Measurements from ENCODE around the gene GPC5.
"Not testable (repeated sequence)": the region's sequence is repeated elsewhere in the genome, so short reads cannot be mapped to it uniquely, and the experiment has no call there.

The GPC5 gene

DNA sequence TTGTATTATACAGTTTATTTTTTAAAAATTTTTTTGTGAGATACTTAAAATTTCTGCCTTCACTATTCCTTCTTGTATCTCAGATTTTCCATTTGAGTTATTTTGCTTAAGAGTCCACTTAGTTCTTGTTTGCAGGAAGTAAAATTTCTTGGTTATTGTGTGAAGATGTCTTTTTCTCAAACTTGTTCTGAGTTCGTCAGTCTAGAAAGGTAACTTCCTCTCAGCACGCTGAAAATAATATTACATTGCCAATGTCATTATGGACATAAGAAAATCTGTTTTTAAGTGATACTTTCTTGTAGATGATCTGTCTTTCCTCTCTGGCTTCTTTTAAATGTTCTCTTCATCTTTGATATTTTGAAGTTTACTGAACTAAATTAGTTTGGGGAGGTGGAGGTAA, 1096.5 kb downstream of the GPC5 start:
- no peak for DNase-seq

DNA sequence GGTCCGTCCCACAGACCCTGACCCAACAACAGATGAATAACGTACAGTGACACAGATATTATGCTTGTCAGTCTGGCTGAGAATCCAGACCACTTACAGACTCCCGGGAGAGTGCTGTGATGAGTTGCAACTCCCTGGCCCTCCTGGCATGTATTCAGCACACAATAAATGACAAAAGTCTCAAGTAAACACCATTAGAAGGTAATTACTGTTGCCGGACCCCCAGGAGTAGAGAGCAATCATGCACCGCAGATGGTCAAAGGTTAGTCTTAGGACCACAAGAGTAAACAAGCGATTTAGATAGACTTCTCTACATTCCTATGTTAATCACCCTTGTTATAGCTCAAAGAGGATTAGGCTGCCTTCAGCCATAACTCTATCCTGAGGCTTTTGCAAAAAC, 1101.8 kb downstream of the GPC5 start:
- DNase-seq = no peak

DNA sequence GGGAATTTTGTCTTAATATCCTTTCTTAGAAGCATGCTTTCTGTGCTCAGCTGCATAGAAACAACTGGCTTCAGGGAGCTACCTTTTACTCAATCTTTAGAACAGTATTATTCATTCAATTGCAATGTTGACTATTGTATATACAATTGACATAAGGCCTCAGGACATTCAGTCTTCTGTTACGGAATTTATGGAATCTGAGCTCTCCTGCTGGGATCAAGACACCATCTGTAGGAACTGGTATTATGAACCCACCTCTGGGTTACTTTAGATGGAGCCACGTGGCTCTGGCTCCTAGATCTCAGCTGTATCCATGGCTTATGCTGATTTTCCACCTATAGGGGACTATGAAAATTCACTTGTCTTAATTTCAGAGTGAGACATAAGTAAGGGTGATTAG, 1112.0 kb downstream of the GPC5 start:
- no peak for DNase-seq

DNA sequence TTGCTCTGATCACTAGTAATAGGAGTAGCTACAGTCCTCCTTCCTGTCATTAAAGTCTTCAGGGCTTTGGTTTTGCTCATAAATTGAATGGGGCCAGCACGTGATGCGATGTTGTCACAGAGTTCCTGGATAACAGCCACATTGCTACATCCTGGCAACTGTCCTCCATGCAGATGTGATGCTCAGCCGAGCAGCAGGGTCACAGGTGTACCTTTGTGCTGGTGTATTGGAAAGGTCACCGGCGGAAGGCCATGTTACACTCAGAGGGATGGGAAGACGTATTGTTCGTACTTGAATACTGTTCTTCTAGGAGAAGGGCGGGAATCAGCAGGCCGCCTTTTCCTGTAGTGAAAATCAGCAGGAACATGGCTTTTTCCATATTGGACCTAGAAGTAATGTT, 1114.4 kb downstream of the GPC5 start:
- DNase-seq = no peak

DNA sequence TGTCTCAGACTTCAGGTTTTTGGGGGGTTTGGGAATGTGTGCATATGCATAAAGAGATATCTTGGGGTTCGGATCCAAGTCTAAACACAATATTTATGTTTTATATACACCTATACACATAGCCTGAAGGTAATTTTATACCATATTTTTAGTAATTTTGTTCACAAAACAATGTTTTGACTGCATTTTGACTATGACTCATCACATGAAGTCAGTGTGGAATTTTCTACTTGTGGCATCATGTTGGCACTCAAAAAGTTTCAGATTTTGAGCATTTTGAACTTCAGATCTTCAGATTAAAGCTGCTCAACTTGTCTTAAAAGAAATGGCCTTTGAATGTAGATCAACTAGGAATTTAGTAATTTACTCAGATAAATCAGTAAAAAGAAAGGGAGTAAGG, 1115.3 kb downstream of the GPC5 start:
- no peak for DNase-seq

DNA sequence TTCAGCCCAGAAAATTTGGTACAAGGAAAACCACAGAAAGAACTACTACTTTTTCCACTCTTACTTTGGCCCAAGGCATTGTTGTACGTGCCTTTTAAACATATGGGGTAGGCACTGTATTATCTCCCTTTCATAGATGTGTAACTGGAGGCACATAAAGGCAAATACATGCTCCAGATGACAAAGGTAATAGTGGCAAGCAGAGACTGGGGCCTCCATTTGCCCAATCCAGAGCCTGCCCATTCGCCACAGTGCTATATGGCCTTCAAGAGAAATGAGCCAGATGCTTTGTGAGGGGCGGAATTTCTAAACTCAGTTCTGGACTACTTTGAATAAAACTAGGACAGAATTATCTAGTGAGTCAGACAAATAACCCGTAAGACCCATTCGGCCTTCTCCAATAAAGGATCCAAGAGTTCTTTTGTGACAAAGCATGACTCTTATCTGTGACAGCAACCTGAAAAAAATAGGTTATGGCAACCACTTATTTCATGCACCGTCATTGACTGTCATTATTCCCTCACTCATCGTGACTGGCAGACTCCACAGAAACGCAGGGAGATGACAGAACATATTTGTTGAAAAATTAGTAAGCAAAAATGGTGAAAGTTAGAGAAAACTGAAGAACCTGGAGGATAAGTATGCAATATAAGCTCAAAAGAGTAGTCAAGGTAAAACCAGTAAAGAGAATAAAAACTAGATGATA, 1116.2 kb downstream of the GPC5 start:
- no peak for DNase-seq

DNA sequence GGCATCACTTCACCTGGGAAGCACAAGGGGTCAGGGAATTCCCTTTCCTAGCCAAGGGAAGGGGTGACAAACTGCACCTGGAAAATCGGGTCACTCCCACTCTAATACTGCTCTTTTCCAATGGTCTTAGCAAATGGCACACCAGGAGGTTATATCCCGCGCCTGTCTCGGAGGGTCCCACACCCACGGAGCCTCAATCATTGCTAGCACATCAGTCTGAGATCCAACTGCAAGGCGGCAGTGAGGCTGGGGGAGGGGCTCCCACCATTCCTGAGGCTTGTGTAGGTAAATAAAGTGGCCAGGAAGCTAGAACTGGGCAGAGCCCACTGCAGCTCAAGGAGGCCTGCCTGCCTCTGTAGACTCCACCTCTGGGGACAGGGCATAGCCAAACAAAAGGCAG, 1118.5 kb downstream of the GPC5 start:
- not testable (repeated sequence) for DNase-seq

DNA sequence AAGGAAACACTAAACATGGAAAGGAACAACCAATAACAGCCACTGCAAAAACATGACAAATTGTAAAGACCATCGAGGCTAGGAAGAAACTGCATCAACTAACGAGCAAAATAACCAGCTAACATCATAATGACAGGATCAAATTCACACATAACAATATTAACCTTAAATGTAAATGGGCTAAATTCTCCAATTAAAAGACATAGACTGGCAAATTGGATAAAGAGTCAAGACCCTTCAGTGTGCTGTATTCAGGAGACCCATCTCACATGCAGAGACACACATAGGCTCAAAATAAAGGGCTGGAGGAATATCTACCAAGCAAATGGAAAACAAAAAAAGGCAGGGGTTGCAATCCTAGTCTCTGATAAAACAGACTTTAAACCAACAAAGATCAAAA, 1120.2 kb downstream of the GPC5 start:
- not testable (repeated sequence) for DNase-seq

DNA sequence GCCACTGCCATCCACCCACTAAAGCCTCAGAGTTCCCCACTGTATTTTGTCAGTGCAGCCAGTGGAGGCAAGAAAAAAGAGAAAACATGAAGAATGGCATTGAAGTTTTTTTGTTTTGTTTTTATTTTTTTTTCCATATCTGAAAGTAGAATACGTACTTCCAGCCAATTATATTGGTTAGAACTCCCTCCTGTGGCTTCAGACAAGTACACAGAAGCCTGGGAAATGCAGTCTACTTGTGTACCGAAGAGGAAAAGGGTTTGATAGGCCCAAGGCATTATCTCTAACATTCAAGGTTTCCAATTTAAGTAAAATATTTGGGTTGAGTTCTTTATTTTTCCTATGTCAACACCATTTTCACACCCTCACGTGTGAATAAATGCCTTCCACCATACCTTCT, 1131.9 kb downstream of the GPC5 start:
- no peak for DNase-seq

DNA sequence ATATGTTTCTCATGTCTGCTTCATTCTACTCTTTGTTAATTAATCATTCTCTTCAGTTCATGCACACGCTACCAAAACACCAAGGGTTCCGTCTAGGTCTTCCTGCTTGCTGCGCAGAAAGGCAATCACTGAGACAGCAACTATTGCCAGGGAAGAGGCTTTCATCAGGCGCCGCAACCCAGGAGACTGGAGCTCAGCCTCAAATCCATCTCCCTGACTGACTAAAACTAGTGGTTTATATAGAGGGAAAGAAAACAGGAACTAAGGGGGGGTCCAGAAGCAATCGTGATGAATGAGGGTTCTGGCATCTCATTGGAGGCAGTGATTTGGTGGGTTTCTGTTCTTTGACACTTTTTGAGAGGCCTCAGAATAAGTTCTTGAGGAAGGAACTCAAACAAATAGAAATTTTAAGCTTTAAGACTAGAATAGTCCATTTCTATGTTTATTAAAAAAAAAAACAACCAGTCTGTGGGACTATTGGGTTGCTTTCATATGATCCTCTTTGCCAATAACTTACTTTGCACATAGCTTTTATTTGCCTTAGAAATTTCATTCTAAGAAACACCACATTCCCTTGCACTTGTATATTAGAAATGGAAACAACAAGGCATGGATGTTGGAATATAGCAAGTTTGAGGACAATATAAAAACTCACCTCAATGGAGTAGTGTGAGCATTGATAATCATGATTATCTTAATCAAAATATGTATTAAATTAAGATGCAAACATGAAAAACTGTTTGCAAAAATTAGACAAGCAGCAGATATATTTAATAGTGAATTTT, 1137.0 kb downstream of the GPC5 start:
- DNase-seq = no peak

DNA sequence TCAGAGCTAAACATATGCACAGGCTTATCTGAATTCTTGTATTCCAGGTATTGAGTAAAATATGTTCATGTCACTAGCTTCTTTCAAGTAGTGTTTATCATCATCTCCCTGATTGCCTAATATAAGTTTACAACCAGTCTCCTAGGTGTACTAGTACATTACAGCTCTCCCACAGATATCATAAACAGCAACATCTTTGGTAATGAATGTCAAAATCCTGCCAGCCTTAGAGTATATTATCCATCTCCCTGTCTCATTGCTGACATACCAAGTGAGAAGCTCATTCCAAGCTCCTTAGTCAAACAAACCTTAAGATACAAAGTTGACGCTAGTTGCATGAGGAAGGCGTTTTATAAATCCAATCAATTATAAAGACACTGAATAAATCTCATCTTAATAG, 1139.0 kb downstream of the GPC5 start:
- no peak for DNase-seq

DNA sequence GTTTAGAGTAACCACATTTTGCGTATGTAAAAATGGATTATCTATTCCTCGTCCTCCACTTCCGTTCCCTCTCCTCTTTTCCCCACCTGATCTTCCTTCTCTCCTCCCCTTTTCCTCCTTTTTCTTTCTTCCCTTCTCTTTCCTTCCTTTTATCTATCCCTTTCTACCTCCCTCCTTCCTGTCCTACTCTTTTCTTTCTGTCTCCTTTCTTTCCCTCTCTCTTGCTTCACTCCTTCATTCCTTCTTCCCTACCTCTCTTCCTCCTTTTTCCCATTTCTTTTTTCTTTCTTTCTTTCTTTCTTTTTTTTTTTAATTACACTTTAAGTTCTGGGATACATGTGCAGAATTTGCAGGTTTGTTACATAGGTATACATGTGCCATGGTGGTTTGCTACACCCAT, 1139.7 kb downstream of the GPC5 start:
- no peak for DNase-seq

DNA sequence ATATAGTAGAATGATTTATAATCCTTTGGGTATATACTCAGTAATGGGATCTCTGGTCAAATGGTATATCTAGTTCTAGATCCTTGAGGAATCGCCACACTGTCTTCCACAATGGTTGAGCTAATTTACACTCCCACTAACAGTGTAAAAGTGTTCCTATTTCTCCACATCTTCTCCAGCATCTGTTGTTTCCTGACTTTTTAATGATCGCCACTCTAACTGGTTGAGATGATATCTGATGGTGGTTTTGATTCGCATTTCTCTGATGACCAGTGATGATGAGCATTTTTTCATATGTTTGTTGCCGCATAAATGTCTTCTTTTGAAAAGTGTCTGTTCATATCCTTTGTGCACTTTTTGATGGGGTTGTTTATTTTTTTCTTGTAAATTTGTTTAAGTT, 1140.7 kb downstream of the GPC5 start:
- DNase-seq = not testable (repeated sequence)

DNA sequence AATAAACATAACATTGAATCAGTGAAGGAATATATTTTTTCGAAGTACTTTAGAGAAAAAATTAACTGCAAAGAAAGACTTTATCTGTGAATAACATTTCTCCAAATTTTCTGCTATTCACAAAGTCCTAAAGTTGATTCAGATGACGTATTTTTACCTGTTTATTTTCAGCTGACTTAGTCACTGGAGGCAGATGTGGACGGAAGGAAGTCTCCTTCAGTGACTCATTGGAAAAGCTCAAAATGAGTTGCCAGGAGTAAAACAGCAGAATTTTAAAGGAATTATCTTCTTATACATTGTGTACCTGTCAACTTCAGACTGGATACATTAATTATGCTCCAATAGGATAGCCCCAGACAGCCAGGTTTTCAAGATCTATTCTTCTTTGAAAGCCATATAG, 1148.8 kb downstream of the GPC5 start:
- DNase-seq = no peak

DNA sequence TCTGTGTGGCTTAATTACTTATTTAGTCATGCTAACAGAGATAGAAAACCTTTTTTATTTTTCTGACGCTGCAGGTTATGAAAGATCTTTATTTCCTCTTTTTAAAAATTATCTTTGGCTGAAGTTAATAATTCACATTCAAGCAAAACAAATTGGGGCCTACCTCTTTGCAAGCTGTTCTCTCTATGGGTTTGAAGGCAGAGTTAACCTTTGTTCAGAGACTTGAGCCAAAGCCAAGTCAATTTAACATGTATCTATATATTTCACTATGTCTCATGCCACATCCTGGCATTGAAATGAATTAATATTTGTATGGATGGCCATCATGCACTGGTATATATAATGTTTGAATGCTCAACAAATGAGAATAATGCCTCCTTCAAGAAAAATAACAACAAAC, 1150.9 kb downstream of the GPC5 start:
- no peak for DNase-seq

DNA sequence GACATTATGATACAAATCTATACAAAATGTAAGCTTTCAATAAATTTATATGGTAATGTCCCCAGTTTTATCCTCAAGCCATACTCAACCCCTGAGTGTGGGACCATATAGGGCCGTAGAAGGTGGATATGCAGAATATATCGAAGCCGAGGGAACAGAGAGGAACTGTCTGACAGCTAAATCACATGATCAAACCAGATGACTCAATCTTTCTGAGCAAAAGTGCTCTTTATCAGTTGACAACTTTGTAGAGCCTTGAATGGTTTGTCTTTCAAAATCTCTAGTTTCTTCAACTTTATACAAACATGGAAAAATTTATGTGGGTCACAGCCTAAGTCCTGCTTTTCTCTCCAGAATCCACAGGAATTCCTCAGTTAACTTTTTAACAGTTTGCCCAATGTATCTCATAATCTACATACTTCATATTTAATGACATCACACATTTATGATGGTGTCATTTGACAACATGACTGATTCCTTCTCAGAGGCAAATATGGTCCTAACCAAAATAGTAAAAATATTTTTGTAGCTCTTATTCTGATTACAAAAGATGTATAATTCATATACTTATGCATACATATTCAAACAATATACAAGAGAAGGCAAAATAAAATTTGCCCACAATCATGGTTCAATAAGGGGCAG, 1155.2 kb downstream of the GPC5 start:
- DNase-seq = no peak

DNA sequence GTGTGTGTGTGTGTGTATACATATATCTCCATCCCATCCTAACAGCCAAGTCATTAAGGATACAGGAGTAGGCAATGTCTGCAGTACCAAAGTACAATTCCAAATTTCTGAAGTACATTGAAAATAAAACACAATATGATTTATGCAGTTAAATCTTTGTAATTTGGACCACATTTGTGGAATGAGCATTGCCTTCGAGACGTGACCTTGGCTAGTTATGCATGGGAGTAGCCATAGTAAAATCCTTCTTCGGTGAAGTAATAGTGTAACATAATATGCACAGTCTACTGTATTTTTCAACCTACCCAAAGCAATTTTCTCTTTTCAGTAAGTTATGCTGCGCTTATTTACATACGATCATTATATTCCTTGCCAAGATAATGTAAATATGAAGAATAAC, 1162.5 kb downstream of the GPC5 start:
- no peak for DNase-seq

DNA sequence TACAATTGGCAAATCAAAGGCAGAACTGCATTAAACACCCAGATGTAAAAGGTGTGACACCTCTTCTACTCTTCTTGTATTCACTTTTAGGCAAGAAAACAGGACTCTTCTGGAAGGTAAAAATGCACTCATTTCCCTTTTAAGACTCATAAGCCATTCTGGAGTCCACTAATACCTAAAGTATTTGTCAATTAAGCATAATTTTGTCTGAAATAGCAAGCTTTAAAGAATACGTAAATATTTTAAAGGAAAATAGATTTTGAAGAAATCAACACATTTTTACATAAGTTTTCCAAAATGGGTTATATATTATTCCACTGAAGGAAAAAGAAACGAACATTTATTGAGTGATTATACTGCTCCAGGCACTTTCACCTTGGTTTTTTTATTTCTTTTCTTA, 1166.5 kb downstream of the GPC5 start:
- no peak for DNase-seq

DNA sequence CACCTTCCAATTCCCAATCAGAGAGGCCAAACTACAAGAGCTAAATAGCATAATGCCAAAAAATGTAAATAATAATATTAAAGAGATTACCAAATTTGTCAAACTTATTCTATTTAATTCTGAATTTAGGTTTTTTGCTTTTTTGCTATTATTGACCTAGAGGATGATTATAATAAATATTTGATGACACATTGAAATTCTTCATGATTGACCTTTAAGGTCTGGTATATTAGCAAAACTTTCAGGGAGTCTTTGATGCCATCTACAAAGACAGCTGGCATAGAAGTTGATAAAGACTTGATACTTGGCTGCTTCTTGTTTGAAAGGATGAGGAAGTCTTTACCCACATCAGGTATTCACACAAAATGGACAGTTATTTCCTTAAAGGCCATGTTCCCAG, 1168.3 kb downstream of the GPC5 start:
- no peak for DNase-seq

DNA sequence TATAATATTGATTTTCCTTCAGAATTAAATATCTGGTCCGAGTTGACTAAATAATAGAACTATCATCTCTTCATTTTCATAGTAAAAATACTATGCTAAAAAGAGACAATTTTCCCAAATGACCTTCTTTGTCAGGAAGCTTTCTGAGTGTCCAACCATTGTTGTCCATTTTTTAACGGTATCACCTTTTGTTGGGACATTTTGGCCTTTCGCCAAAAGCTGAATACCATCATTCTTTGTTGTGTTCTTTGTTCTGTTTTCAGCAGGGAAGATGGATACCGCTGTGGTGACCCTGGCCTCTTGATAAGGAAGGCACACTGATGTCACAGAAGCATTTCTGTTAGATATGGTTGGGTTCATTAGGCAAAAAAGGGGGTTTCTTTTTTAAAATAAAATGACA, 1173.8 kb downstream of the GPC5 start:
- DNase-seq = no peak

DNA sequence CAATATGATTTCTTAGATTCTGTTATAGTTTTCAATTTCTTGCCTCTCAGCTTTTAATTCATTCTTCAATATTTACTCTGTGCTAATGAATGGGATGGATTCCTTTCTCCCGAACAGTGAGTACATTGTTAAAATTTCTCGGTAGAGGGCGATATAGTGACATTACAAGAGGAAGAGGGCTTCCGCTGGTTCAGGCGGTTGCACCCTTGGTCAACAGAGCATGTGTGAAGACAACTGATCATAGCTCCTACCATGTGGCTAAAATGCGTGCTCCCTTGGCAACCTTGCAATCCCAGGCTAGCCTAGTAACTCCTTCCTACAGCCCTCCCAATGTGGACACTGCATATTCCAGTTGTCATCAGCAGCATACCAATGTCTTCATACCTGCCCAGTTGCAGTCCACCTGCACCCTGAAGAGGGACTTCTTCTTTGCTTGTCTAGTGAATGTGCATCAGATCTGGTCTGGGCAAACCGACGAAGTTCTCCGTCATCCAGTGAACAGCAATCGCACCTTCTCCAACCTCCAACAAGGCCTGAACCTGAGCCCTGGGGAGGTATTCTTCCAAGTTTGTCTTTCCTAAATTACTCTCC, 1175.1 kb downstream of the GPC5 start:
- DNase-seq = no peak

DNA sequence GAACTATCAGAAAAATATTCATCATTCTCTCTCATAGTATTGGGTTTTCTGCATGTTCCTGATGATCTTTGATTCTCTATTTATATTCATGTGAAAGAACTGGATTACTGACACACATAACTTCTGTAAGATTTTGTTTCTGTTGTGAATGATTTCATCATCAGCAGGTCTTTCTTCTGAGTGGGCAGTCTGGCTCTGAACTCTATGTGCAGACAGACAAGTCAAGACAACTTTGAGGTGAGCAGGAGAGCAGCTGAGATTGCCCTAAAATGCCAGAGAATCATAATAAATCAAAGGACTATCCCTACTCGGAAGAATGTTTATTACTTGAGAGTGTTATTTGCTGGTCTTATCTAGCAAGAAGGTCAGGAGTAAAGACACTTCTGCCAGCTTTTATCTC, 1176.1 kb downstream of the GPC5 start:
- no peak for DNase-seq

DNA sequence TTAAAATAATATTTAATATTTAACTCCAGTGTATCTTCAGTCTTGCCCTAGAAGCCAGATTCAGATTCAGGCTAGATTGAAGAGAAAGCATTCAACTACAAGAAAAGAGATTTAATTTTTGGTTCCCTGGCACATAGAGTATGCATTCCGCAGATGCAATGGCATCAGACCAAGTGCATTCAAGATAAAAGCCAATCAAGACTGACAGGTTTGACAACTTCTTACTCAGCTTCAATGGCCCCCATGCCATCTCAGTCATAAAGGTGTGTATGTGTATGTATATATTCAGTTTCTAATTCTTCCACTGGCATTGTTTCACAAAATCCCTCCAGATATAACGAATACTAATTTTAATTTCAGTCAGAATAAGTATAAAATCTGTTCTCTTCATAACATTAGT, 1177.4 kb downstream of the GPC5 start:
- DNase-seq = no peak

DNA sequence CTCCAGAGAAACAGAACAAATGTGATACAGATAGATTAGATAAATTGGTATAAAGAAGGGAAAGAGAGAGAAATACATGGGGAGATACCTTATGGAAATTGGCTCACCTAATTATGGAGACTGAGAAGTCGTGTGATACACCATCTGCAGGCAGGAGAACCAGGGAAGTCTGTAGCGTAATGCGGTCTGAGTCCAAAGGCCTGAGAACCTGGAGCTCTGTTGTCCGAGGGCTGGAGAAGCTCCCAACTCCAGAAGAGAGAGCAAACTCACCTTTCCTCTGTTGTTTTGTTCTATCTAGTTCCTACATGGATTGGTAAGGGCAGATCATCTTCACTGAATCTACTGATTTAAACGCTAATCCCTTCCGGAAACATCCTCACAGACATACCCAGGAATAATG, 1179.9 kb downstream of the GPC5 start:
- DNase-seq = no peak

Measured in NCI-H510A treated with DMSO at 0.1 percent for 48 hours (cell line).